Hair follicle dermal papilla cell (primary cell): ENCODE results near the gene NRF1. TPM values are rescaled to one million over a fixed set of nuclear protein-coding genes. Genes with fewer than 3 reads are reported as not detected.

Source experiments
- small RNA-seq: library from RNA; depleted of rRNA; stranded (forward); fragments of <200 nt; gene quantifications from one replicate; pipeline ENCODE3, GENCODE V24; 2012
- total RNA-seq: library from RNA; depleted of rRNA; stranded (reverse); fragments of >200 nt; gene quantifications from 2 replicates; pipeline ENCODE4 v1.2.3, GENCODE V29; 2012

NRF1 gene
- 13.7 and 17.4 TPM in 2 replicates for total RNA-seq

GRCh38 chr7:129611246-129612111, at the start of gene NRF1:
NRF1 (plus strand) TSS chr7:129611720; CDS start chr7:129657352, 45,632 bp downstream.

Small RNA genes within 50 kb of the gene (small RNA-seq; reads per million reads assigned to genes)
- gene MIR182 (111 reads per million, percentile 98 among the genes with 10 or more reads in this experiment), gene MIR183 (59.5 reads per million, percentile 97 among the genes with 10 or more reads in this experiment), gene MIR96 (0.60 reads per million, percentile 4 among the genes with 10 or more reads in this experiment)

Other genes starting within 250 kb of the NRF1 start
- gene STRIP2, start 177.3 kb upstream of the NRF1 start, total RNA-seq = 1.5 TPM in 2 replicates
- 0.12 and 0.32 TPM in 2 replicates for gene SMKR1, start 109.2 kb upstream of the NRF1 start, total RNA-seq